GM19023 (cell line): Measurements from ENCODE around the gene CACNA1D.
"Not testable (repeated sequence)": the region's sequence is repeated elsewhere in the genome, so short reads cannot be mapped to it uniquely, and the experiment has no call there.

Source experiments
- ATAC-seq: cut with Tn5 transposase; IDR thresholded peaks from one replicate; pipeline ENCODE4 v1.9.1; 2021; ENCODE audit warnings: mild to moderate bottlenecking, moderate library complexity; ENCODE audit not compliant: unreplicated experiment

The CACNA1D gene

GRCh38 chr3:53646723-53647122 is 152.3 kb downstream of the CACNA1D start:
- no peak for ATAC-seq

- ATAC-seq, result no peak
These were observed 155.4 kb downstream of the CACNA1D start for GRCh38 chr3:53649816-53650215.

- peak; percentile 48 for ATAC-seq
These were observed 156.0 kb downstream of the CACNA1D start for GRCh38 chr3:53650424-53650823.

- no peak for ATAC-seq
These were observed 156.7 kb downstream of the CACNA1D start for GRCh38 chr3:53650928-53651661.

GRCh38 chr3:53651927-53652326 is 157.5 kb downstream of the CACNA1D start:
- ATAC-seq, result no peak

GRCh38 chr3:53657651-53658050 is 163.2 kb downstream of the CACNA1D start:
- no peak for ATAC-seq

- ATAC-seq, result no peak
These were observed 164.3 kb downstream of the CACNA1D start for GRCh38 chr3:53658613-53659193.

- ATAC-seq, result no peak
These were observed 165.6 kb downstream of the CACNA1D start for GRCh38 chr3:53659996-53660395.

GRCh38 chr3:53661480-53661879 is 167.1 kb downstream of the CACNA1D start:
- no peak for ATAC-seq

GRCh38 chr3:53664812-53665211 is 170.4 kb downstream of the CACNA1D start:
- ATAC-seq, result not testable (repeated sequence)

GRCh38 chr3:53665608-53666425 is 171.4 kb downstream of the CACNA1D start:
- ATAC-seq, result no peak

GRCh38 chr3:53668872-53669271 is 174.5 kb downstream of the CACNA1D start:
- no peak for ATAC-seq

- ATAC-seq, result no peak
These were observed 176.3 kb downstream of the CACNA1D start for GRCh38 chr3:53670721-53671120.

GRCh38 chr3:53671192-53671960 is 177.0 kb downstream of the CACNA1D start:
- no peak for ATAC-seq

- ATAC-seq, result no peak
These were observed 177.5 kb downstream of the CACNA1D start for GRCh38 chr3:53671961-53672299.

- no peak for ATAC-seq
These were observed 178.6 kb downstream of the CACNA1D start for GRCh38 chr3:53672981-53673380.

- ATAC-seq, result no peak
These were observed 179.4 kb downstream of the CACNA1D start for GRCh38 chr3:53673722-53674350.

- ATAC-seq, result no peak
These were observed 180.2 kb downstream of the CACNA1D start for GRCh38 chr3:53674582-53674981.

- ATAC-seq, result no peak
These were observed 180.7 kb downstream of the CACNA1D start for GRCh38 chr3:53675022-53675697.

- no peak for ATAC-seq
These were observed 181.5 kb downstream of the CACNA1D start for GRCh38 chr3:53675942-53676341.
